DND-41 (cell line): ENCODE results near the gene TAF6.

Experiments used
- ATAC-seq: fragments of 200-7000 bp; cut with Tn5 transposase; 3 replicates; pipeline ENCODE4 v1.9.1; 2021; ENCODE audit warnings: low read depth; ENCODE audit not compliant: insufficient read depth
- DNase-seq: peaks from one replicate; pipeline ENCODE4 v3.0.0-alpha.2; 2020
- H2AFZ ChIP-seq: 2 replicates; pipeline ENCODE4 v1.6.0; 2012; ENCODE audit warnings: low read depth, low read length
- H3K27ac ChIP-seq: 2 replicates; pipeline ENCODE4 v1.5.1; 2012; ENCODE audit warnings: low read length, inconsistent platforms
- H3K27me3 ChIP-seq: fragments of 200-600 bp; sonication (generic); 2 replicates; pipeline ENCODE4 v1.6.0; 2012; ENCODE audit warnings: low read length, mild to moderate bottlenecking, inconsistent platforms; ENCODE audit not compliant: insufficient read depth, poor library complexity
- H3K36me3 ChIP-seq: 2 replicates; pipeline ENCODE4 v1.5.1; 2012; ENCODE audit warnings: low read length, inconsistent platforms; ENCODE audit not compliant: insufficient read depth
- H3K4me1 ChIP-seq: 2 replicates; pipeline ENCODE4 v1.5.1; 2012; ENCODE audit warnings: mild to moderate bottlenecking, low read length; ENCODE audit not compliant: insufficient read depth
- H3K4me2 ChIP-seq: 2 replicates; pipeline ENCODE4 v1.6.0; 2012; ENCODE audit warnings: mild to moderate bottlenecking, moderate library complexity, low read length, inconsistent platforms; ENCODE audit not compliant: insufficient read depth
- H3K4me3 ChIP-seq, 2 experiments: fragments of 200-600 bp in 1 of 2; shearing (Covaris generic) in 1 of 2; 2 replicates each; pipeline ENCODE4 v1.5.1; 2012 to 2016; ENCODE audit warnings: inconsistent platforms in 2 of 2, low read length in 2 of 2, mild to moderate bottlenecking in 2 of 2, low read depth in 1 of 2, moderate library complexity in 1 of 2
- H3K79me2 ChIP-seq: 2 replicates; pipeline ENCODE4 v1.6.0; 2012; ENCODE audit warnings: low read length, inconsistent platforms; ENCODE audit not compliant: insufficient read depth
- H3K9ac ChIP-seq: 2 replicates; pipeline ENCODE4 v1.6.0; 2012; ENCODE audit warnings: low read depth, mild to moderate bottlenecking, inconsistent platforms, low read length, moderate library complexity
- H3K9me3 ChIP-seq: 2 replicates; pipeline ENCODE4 v1.5.1; 2012; ENCODE audit warnings: low read length, moderate library complexity, mild to moderate bottlenecking, inconsistent platforms; ENCODE audit not compliant: insufficient read depth, severe bottlenecking
- H4K20me1 ChIP-seq: 2 replicates; pipeline ENCODE4 v1.6.0; 2012; ENCODE audit warnings: low read length; ENCODE audit not compliant: insufficient read depth
- EZH2 ChIP-seq: IDR thresholded peaks from 3 replicates; pipeline ENCODE4 v1.6.1; 2012; ENCODE audit warnings: borderline replicate concordance, low read depth, mild to moderate bottlenecking, moderate library complexity, low read length, inconsistent platforms; ENCODE audit not compliant: severe bottlenecking
- TF ChIP-seq, protein P1 (sequence below): IDR thresholded peaks from 2 replicates; pipeline ENCODE4 v1.5.1; 2012; ENCODE audit warnings: borderline replicate concordance, low read length, moderate library complexity, mild to moderate bottlenecking; ENCODE audit not compliant: poor library complexity, severe bottlenecking; ENCODE audit errors: extremely low read depth

TAF6 gene

DNA sequence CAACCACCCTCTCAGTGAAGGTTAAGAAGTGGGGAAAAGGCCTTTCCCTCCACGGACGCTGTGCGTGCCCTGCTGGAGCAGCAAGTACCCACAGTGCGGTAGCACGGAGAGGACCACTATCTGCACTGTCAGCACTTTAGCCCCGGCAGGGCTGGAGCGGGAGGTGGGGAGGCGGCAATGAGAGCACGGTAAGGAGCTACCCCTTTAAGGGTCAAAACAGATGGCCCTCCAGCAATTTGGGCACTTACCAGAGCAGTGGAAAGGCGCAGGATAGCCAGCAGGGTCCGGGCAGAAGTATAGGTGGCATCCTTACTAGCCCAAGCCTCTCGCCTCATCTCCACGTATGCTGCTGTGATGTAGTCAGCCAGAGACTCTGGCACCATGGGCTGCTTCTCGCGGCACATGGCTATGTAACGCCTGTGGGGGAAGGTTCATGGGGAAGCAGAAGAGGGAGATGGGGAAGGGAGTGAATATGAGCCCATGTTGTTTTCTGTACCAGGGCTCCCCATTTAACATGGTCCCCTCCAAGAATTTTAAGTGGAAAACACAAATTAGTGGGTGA lies 25.2 kb downstream of the TAF6 start:
- Histone ChIP-seq H3K4me2 (no peak overlapping the region), H3K27me3 (no peaks in the 10 kb centered on the region), H3K9me3 (no peaks in the 10 kb centered on the region), H3K79me2 (peaks cover 63% of the 10 kb centered on the region), H3K27ac (no peak overlapping the region), H2AFZ (no peak overlapping the region), H3K36me3 (peaks cover 88% of the 10 kb centered on the region), H4K20me1 (peaks cover 72% of the 10 kb centered on the region), H3K4me1 (peaks cover 55% of the 10 kb centered on the region), H3K9ac (no peak overlapping the region), H3K4me3 (no peak overlapping the region)
- no peak for TF ChIP-seq EZH2
- TF ChIP-seq, protein P1, sequence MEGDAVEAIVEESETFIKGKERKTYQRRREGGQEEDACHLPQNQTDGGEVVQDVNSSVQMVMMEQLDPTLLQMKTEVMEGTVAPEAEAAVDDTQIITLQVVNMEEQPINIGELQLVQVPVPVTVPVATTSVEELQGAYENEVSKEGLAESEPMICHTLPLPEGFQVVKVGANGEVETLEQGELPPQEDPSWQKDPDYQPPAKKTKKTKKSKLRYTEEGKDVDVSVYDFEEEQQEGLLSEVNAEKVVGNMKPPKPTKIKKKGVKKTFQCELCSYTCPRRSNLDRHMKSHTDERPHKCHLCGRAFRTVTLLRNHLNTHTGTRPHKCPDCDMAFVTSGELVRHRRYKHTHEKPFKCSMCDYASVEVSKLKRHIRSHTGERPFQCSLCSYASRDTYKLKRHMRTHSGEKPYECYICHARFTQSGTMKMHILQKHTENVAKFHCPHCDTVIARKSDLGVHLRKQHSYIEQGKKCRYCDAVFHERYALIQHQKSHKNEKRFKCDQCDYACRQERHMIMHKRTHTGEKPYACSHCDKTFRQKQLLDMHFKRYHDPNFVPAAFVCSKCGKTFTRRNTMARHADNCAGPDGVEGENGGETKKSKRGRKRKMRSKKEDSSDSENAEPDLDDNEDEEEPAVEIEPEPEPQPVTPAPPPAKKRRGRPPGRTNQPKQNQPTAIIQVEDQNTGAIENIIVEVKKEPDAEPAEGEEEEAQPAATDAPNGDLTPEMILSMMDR = no peak
- peak; percentile 6; the same call in 1 of the 3 replicates for ATAC-seq
- no peak for DNase-seq

DNA sequence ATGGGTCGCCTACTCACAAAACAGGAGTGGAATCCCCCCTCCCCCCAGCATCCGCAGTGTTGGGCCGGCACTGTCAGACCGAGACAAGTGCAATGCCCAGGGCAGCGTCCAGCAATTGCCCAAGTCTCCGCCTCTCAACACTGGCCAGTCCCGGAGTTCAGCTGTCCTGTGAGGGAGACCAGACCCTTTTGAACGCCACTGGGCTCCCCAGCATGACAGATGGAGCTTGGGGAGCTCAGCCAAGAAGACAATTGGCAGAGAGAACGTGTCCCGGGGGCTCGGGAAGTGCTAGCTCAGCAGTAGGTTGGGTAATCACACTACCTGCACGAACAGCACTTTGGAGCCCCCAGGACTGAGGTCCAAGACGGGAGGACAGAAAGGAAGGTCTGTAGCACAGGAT lies 25.7 kb downstream of the TAF6 start:
- Histone ChIP-seq H3K4me2 (no peak overlapping the region), H3K79me2 (peaks cover 62% of the 10 kb centered on the region), H4K20me1 (peaks cover 66% of the 10 kb centered on the region), H2AFZ (no peak overlapping the region), H3K27me3 (no peaks in the 10 kb centered on the region), H3K27ac (no peak overlapping the region), H3K9ac (no peak overlapping the region), H3K36me3 (peaks cover 83% of the 10 kb centered on the region), H3K9me3 (no peaks in the 10 kb centered on the region), H3K4me3 (no peak overlapping the region), H3K4me1 (peaks cover 52% of the 10 kb centered on the region)
- TF ChIP-seq EZH2 = no peak
- DNase-seq (no peak), ATAC-seq (no peak)

DNA sequence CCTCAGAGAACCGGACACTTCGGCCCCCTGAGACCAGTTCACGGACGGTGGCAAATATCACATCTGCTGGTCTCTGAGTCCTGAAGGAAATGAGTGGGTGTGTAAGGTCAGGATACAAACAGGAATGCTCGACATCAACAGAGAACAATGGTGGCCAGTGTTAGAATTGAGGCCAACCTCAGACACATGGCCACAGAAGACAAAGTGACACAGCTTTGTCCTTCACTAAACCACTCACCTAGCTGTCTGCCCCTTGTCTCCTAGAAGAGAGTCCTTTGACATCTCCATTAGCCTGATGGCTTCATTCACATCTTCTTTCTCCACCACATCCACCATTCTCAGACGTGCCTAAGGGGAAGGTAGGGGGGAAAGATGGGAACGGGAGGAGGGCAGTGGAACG lies 26.1 kb downstream of the TAF6 start:
- Histone ChIP-seq H4K20me1 (peaks cover 62% of the 10 kb centered on the region), H3K9ac (no peak overlapping the region), H3K4me1 (peaks cover 52% of the 10 kb centered on the region), H3K36me3 (peaks cover 79% of the 10 kb centered on the region), H3K27me3 (no peaks in the 10 kb centered on the region), H3K27ac (no peak overlapping the region), H3K79me2 (peaks cover 62% of the 10 kb centered on the region), H3K4me2 (no peak overlapping the region), H3K9me3 (no peaks in the 10 kb centered on the region), H2AFZ (no peak overlapping the region), H3K4me3 (no peak overlapping the region)
- DNase-seq (no peak), ATAC-seq (no peak)
- TF ChIP-seq, protein P1 = no peak
- TF ChIP-seq EZH2 = no peak

DNA sequence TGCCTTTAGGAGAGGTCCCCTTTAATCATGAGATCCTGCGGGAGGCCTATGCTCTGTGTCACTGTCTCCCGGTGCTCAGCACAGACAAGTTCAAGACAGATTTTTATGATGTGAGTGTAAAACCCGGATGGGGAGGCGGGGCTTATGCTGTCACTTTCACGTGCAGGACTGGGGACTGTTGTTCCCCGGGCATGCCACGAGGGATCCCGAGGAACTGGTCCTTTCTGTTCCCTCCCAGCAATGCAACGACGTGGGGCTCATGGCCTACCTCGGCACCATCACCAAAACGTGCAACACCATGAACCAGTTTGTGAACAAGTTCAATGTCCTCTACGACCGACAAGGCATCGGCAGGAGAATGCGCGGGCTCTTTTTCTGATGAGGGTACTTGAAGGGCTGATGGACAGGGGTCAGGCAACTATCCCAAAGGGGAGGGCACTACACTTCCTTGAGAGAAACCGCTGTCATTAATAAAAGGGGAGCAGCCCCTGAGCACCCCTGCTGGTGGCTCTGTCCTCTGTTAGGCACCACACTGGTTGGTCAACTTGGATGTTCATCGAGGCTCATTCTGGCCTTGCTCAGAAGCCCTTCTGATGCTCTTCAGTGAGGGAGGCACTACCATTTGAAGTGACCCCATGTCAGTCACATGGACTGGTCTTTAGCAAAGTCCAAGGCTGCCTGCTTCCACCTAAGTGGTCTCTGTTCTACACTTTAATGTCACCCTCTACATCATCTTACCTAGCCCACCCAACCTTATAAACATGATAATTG lies 27.6 kb downstream of the TAF6 start:
- Histone ChIP-seq H3K36me3 (peaks cover 64% of the 10 kb centered on the region), H3K27ac (no peak overlapping the region), H4K20me1 (peaks cover 52% of the 10 kb centered on the region)

More for the DNA sequence above, 27.6 kb downstream of the TAF6 start:
- H3K79me2 ChIP-seq = peaks cover 53% of the 10 kb centered on the region
- H3K9me3 ChIP-seq = no peaks in the 10 kb centered on the region
- H3K9ac ChIP-seq = 0 out of 2 replicates have a peak overlapping the region, but pooled peaks have one; percentile 1
- peak overlapping the region; percentile 88 for H3K4me2 ChIP-seq
- H3K27me3 ChIP-seq = no peaks in the 10 kb centered on the region
- no peak overlapping the region for H3K4me3 ChIP-seq
- DNase-seq (peak; percentile 41), ATAC-seq (peak; percentile 17)
- H2AFZ ChIP-seq = no peak overlapping the region
- peaks cover 46% of the 10 kb centered on the region for H3K4me1 ChIP-seq
- TF ChIP-seq, protein P1 = peak; percentile 31
- no peak for TF ChIP-seq EZH2
